ENCODE data around the gene MYO15A.

The MYO15A gene, protein sequence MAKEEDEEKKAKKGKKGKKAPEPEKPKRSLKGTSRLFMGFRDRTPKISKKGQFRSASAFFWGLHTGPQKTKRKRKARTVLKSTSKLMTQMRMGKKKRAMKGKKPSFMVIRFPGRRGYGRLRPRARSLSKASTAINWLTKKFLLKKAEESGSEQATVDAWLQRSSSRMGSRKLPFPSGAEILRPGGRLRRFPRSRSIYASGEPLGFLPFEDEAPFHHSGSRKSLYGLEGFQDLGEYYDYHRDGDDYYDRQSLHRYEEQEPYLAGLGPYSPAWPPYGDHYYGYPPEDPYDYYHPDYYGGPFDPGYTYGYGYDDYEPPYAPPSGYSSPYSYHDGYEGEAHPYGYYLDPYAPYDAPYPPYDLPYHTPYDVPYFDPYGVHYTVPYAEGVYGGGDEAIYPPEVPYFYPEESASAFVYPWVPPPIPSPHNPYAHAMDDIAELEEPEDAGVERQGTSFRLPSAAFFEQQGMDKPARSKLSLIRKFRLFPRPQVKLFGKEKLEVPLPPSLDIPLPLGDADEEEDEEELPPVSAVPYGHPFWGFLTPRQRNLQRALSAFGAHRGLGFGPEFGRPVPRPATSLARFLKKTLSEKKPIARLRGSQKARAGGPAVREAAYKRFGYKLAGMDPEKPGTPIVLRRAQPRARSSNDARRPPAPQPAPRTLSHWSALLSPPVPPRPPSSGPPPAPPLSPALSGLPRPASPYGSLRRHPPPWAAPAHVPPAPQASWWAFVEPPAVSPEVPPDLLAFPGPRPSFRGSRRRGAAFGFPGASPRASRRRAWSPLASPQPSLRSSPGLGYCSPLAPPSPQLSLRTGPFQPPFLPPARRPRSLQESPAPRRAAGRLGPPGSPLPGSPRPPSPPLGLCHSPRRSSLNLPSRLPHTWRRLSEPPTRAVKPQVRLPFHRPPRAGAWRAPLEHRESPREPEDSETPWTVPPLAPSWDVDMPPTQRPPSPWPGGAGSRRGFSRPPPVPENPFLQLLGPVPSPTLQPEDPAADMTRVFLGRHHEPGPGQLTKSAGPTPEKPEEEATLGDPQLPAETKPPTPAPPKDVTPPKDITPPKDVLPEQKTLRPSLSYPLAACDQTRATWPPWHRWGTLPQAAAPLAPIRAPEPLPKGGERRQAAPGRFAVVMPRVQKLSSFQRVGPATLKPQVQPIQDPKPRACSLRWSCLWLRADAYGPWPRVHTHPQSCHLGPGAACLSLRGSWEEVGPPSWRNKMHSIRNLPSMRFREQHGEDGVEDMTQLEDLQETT (N-terminal part only)

GRCh38 chr17:18108401-18109312 lies at the start of gene MYO15A:
Gene MYO15A, plus strand, starts transcription at chr17:18108756. Its CDS starts 10,045 bp downstream, at chr17:18118801.
- TF ChIP-seq, protein P1, sequence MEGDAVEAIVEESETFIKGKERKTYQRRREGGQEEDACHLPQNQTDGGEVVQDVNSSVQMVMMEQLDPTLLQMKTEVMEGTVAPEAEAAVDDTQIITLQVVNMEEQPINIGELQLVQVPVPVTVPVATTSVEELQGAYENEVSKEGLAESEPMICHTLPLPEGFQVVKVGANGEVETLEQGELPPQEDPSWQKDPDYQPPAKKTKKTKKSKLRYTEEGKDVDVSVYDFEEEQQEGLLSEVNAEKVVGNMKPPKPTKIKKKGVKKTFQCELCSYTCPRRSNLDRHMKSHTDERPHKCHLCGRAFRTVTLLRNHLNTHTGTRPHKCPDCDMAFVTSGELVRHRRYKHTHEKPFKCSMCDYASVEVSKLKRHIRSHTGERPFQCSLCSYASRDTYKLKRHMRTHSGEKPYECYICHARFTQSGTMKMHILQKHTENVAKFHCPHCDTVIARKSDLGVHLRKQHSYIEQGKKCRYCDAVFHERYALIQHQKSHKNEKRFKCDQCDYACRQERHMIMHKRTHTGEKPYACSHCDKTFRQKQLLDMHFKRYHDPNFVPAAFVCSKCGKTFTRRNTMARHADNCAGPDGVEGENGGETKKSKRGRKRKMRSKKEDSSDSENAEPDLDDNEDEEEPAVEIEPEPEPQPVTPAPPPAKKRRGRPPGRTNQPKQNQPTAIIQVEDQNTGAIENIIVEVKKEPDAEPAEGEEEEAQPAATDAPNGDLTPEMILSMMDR (IDR thresholded peaks at IDR 0.05) = no peak
- no peaks in the 10 kb centered on the region for H3K9me3 Mint-ChIP-seq
- no peak for DNase-seq
- H3K27ac Mint-ChIP-seq = peak within 1 kb of the TSS; percentile 87
- no peaks in the 10 kb centered on the region for H3K36me3 Mint-ChIP-seq (ENCODE audit: low read depth)
- H3K27me3 Mint-ChIP-seq (ENCODE audit: low read depth, poor library complexity) = no peaks in the 10 kb centered on the region
- no peak within 1 kb of the TSS for H3K4me3 Mint-ChIP-seq
- H3K4me1 Mint-ChIP-seq = peaks cover 15% of the 10 kb centered on the region

- Mint-ChIP-seq H3K4me1 (no peaks in the 10 kb centered on the region), H3K4me3 (no peak overlapping the region), H3K27me3 (ENCODE audit: low read depth, poor library complexity) (no peaks in the 10 kb centered on the region), H3K9me3 (no peaks in the 10 kb centered on the region), H3K27ac (peak overlapping the region; percentile 67), H3K36me3 (ENCODE audit: low read depth) (peaks cover 59% of the 10 kb centered on the region)
- TF ChIP-seq, protein P1 (IDR thresholded peaks at IDR 0.05) = no peak
- no peak for DNase-seq
Measured at GRCh38 chr17:18059283-18059682, 49.3 kb upstream of the MYO15A start.

GRCh38 chr17:18064053-18064452 lies 44.5 kb upstream of the MYO15A start:
- Mint-ChIP-seq H3K27ac (no peak overlapping the region), H3K4me3 (no peak overlapping the region), H3K4me1 (peaks cover 8% of the 10 kb centered on the region), H3K36me3 (ENCODE audit: low read depth) (peaks cover 30% of the 10 kb centered on the region), H3K27me3 (ENCODE audit: low read depth, poor library complexity) (no peaks in the 10 kb centered on the region), H3K9me3 (no peaks in the 10 kb centered on the region)
- TF ChIP-seq, protein P1 (IDR thresholded peaks at IDR 0.05) = no peak
- DNase-seq = no peak

GRCh38 chr17:18065546-18065945 lies 43.0 kb upstream of the MYO15A start:
- Mint-ChIP-seq H3K4me1 (peaks cover 12% of the 10 kb centered on the region), H3K4me3 (no peak overlapping the region), H3K27me3 (ENCODE audit: low read depth, poor library complexity) (peaks cover 3% of the 10 kb centered on the region), H3K36me3 (ENCODE audit: low read depth) (peaks cover 23% of the 10 kb centered on the region), H3K9me3 (no peaks in the 10 kb centered on the region), H3K27ac (peak overlapping the region; percentile 24)
- peak; percentile 22 for DNase-seq
- TF ChIP-seq, protein P1 (IDR thresholded peaks at IDR 0.05) = no peak

GRCh38 chr17:18066866-18067265 lies 41.7 kb upstream of the MYO15A start:
- TF ChIP-seq, protein P1 (IDR thresholded peaks at IDR 0.05) = no peak
- peaks cover 20% of the 10 kb centered on the region for H3K36me3 Mint-ChIP-seq (ENCODE audit: low read depth)
- no peak overlapping the region for H3K4me3 Mint-ChIP-seq
- peaks cover 6% of the 10 kb centered on the region for H3K27me3 Mint-ChIP-seq (ENCODE audit: low read depth, poor library complexity)
- DNase-seq = no peak
- peak overlapping the region; percentile 45 for H3K27ac Mint-ChIP-seq
- peaks cover 26% of the 10 kb centered on the region for H3K4me1 Mint-ChIP-seq
- no peaks in the 10 kb centered on the region for H3K9me3 Mint-ChIP-seq

Measured in nephron progenitor cell (in vitro differentiated cells).